K562 (cell line): Measurements from ENCODE around the gene PIAS3. TPM values are rescaled to one million over a fixed set of nuclear protein-coding genes. Genes with fewer than 3 reads are reported as not detected.
A peak's percentile ranks its signal among the peaks of the same experiment; 100 is the strongest.

Experiments used
- ATAC-seq: fragments of 200-7000 bp; cut with Tn5 transposase; 3 replicates; pipeline ENCODE4 v1.9.1; 2020; ENCODE audit warnings: moderate library complexity
- BruUV-seq: library from RNA; stranded (reverse); fragments of 400-500 nt; replicated peaks from 2 replicates; lab custom pipeline; 2021; lab: Mats Ljungman, UMichigan
- CTCF ChIA-PET: fragments of 300-600 bp; formaldehyde crosslinking; extraction: SDS; loops from one replicate; lab custom pipeline; 2021; ENCODE audit warnings: low intra/inter-chr PET ratio; lab: Yijun Ruan, JAX
- POLR2A ChIA-PET: fragments of 300-600, 350-650 bp; sonication (Branson Sonifier 250); formaldehyde crosslinking; extraction: SDS; loops from one replicate; lab custom pipeline; 2021; ENCODE audit warnings: antibody characterized with exemption, inconsistent platforms; lab: Yijun Ruan, JAX
- DNase-seq, 4 experiments: peaks; one replicate each; pipeline versions ENCODE4 v3.0.0 to v3.0.0-alpha.2; 2011 to 2018; ENCODE audit warnings: low spot score in 3 of 4, mixed read lengths in 3 of 4; ENCODE audit errors: extremely low read depth in 1 of 4
- FAIRE-seq: peaks from 2 replicates; lab custom pipeline; 2011; peaks lifted over from hg19 to GRCh38; lab: Jason Lieb, UNC
- H2AFZ ChIP-seq: 2 replicates; pipeline ENCODE4 v1.6.0; 2011; ENCODE audit warnings: low read depth, low read length, control low read depth, inconsistent platforms
- H3K27ac ChIP-seq: fragments of 200-600 bp; 3 replicates; pipeline ENCODE4 v1.8.0; 2011; ENCODE audit warnings: low read depth, mild to moderate bottlenecking, control low read depth, inconsistent platforms, low read length, moderate library complexity, mixed read lengths; ENCODE audit errors: extremely low read depth
- H3K27me3 ChIP-seq, 2 experiments: fragments of 300-600 bp in 1 of 2; 2 replicates in 1 of 2; 3 replicates in 1 of 2; pipeline versions ENCODE4 v1.6.0 to v1.8.0; 2011; ENCODE audit warnings: inconsistent platforms in 2 of 2, low read length in 2 of 2, mild to moderate bottlenecking in 1 of 2, mixed read lengths in 1 of 2, moderate library complexity in 1 of 2; ENCODE audit not compliant: control insufficient read depth in 2 of 2, insufficient read depth in 2 of 2
- H3K36me3 ChIP-seq: fragments of 300-600 bp; 3 replicates; pipeline ENCODE4 v1.8.0; 2011; ENCODE audit warnings: mild to moderate bottlenecking, low read length, inconsistent platforms; ENCODE audit not compliant: control insufficient read depth, insufficient read depth
- H3K4me1 ChIP-seq, 2 experiments: fragments of 200-600 bp in 1 of 2; replicated peaks in 1 of 2; 2 replicates in 1 of 2; 3 replicates in 1 of 2; pipeline versions ENCODE4 v1.5.1 to v1.8.0; 2011; ENCODE audit warnings: inconsistent platforms in 2 of 2, low read length in 2 of 2, mild to moderate bottlenecking in 1 of 2, mixed read lengths in 1 of 2, moderate library complexity in 1 of 2; ENCODE audit not compliant: control insufficient read depth in 2 of 2, insufficient read depth in 2 of 2
- H3K4me2 ChIP-seq: 2 replicates; pipeline ENCODE4 v1.6.1; 2011; ENCODE audit warnings: low read length, control low read depth, inconsistent platforms, mixed read lengths; ENCODE audit not compliant: insufficient read depth
- H3K4me3 ChIP-seq: fragments of 200-600 bp; sonication (generic), shearing (Covaris generic); 2 replicates; pipeline ENCODE4 v1.5.1; 2016; ENCODE audit warnings: control low read depth, inconsistent platforms
- H3K79me2 ChIP-seq: fragments of 200-600 bp; 3 replicates; pipeline ENCODE4 v1.8.0; 2011; ENCODE audit warnings: low read length, inconsistent platforms; ENCODE audit not compliant: control insufficient read depth, insufficient read depth
- H3K9ac ChIP-seq, 2 experiments: 2 replicates each; pipeline versions ENCODE4 v1.6.0 to v1.6.1; 2011; ENCODE audit warnings: low read depth in 2 of 2, low read length in 2 of 2, control low read depth in 1 of 2, inconsistent platforms in 1 of 2, mild to moderate bottlenecking in 1 of 2, mixed read lengths in 1 of 2; ENCODE audit not compliant: insufficient read depth in 1 of 2
- H3K9me1 ChIP-seq: one replicate; pipeline ENCODE4 v1.6.0; 2011; ENCODE audit warnings: inconsistent platforms, mild to moderate bottlenecking, low read length, moderate library complexity; ENCODE audit not compliant: control insufficient read depth, insufficient read depth
- H3K9me3 ChIP-seq: replicated peaks from 2 replicates; pipeline ENCODE4 v1.5.1; 2011; ENCODE audit warnings: low read depth, low read length, inconsistent platforms; ENCODE audit not compliant: control insufficient read depth, insufficient read depth
- H4K20me1 ChIP-seq: replicated peaks from 2 replicates; pipeline ENCODE4 v1.6.1; 2011; ENCODE audit warnings: low read length, inconsistent platforms, mixed read lengths; ENCODE audit not compliant: control insufficient read depth, insufficient read depth
- AFF4 ChIP-seq: sonication (generic); formaldehyde crosslinking; IDR thresholded peaks from 2 replicates; pipeline ENCODE4 v1.8.0; 2023; ENCODE audit warnings: mild to moderate bottlenecking, missing genetic modification reagents
- CBX1 ChIP-seq: sonication (generic); IDR thresholded peaks from 2 replicates; pipeline ENCODE4 v1.6.1; 2016; ENCODE audit warnings: antibody characterized with exemption, low read depth, mild to moderate bottlenecking
- CBX3 ChIP-seq, 2 experiments: IDR thresholded peaks; 1 replicate in 1 of 2; 2 replicates in 1 of 2; pipeline ENCODE4 v1.6.1; 2012; ENCODE audit warnings: inconsistent platforms in 2 of 2, low read length in 2 of 2, borderline replicate concordance in 1 of 2, control low read depth in 1 of 2
- CBX5 ChIP-seq: IDR thresholded peaks from 2 replicates; pipeline ENCODE4 v1.6.1; 2014; ENCODE audit warnings: low read depth, borderline replicate concordance
- RBM34 ChIP-seq: fragments of 200-400 bp; formaldehyde crosslinking; IDR thresholded peaks from 2 replicates; pipeline ENCODE4 v1.6.1; 2018; ENCODE audit warnings: low read length, borderline replicate concordance; ENCODE audit not compliant: insufficient read depth
- TFAM ChIP-seq: fragments of 250-450 bp; sonication (Bioruptor Pico); conservative IDR thresholded peaks from 2 replicates; pipeline ENCODE4 v1.5.0; 2021; ENCODE audit warnings: mild to moderate bottlenecking, moderate library complexity
- TRIM24 ChIP-seq, 2 experiments: fragments of 450-650 bp; IDR thresholded peaks; 2 replicates each; pipeline ENCODE4 v1.6.1; 2016
- TRIM28 ChIP-seq: fragments of 450-650 bp; IDR thresholded peaks from 2 replicates; pipeline ENCODE4 v1.6.1; 2017
- ZFP30 ChIP-seq: fragments of 250-450 bp; sonication (Bioruptor Pico); IDR thresholded peaks from 2 replicates; pipeline ENCODE4 v1.8.0; 2022; ENCODE audit warnings: moderate library complexity, mild to moderate bottlenecking, inconsistent platforms, borderline replicate concordance
- ZNF512 ChIP-seq: IDR thresholded peaks from 2 replicates; pipeline ENCODE4 v1.6.1; 2016; ENCODE audit warnings: missing genetic modification characterization, missing compliant biosample characterization
- whole genome bisulfite sequencing: fragments of 100-300 bp; shearing (Covaris generic); methylation state at CpG from one replicate; pipeline ENCODE4 v1.1.6; 2016; ENCODE audit warnings: low coverage, mixed read lengths; ENCODE audit not compliant: insufficient coverage; ENCODE audit errors: missing lambda C conversion rate; 5-methylcytosine and 5-hydroxymethylcytosine counted together
- in situ Hi-C: fragments of 300-500 bp; cut with MboI; formaldehyde crosslinking; loops from 4 replicates; pipeline ENCODE4 v1.15.0; 2018; ENCODE audit warnings: inconsistent platforms, mixed read lengths
- intact Hi-C: fragments of 100-400 bp; cut with micrococcal nuclease; formaldehyde crosslinking; loops from 2 replicates; pipeline ENCODE4 v1.14.2; 2022
- polyA plus RNA-seq, 8 experiments: library from polyadenylated mRNA; depleted of rRNA in 4 of 8; stranded (reverse) in 5 of 8; unstranded in 3 of 8; fragments of >200 nt; fragmentation: Nextera tagmentation in 2 of 8; fragmentation: Illumina TruSeq in 1 of 8; extraction: Ambion mirVana in 2 of 8; extraction: Trizol in 1 of 8; gene quantifications; 2 replicates each; pipeline versions ENCODE4 v1.2.1 to v1.2.3, GENCODE V29; 2011 to 2014; ENCODE audit warnings: inconsistent platforms in 1 of 8, missing spikeins in 1 of 8
- total RNA-seq, 7 experiments: library from RNA; depleted of rRNA in 6 of 7; stranded (reverse); fragments of >200 nt in 6 of 7; fragmentation: Illumina TruSeq in 2 of 7; extraction: Trizol in 2 of 7; gene quantifications; 2 replicates each; pipeline versions ENCODE4 v1.2.1 to v1.2.3, GENCODE V29; 2011 to 2021; ENCODE audit warnings: low replicate concordance in 1 of 7
- TF ChIP-seq, protein P1 (sequence below), 3 experiments: fragments of 200-800 bp in 1 of 3; sonication (Bioruptor generic) in 1 of 3; sonication (generic) in 1 of 3; formaldehyde crosslinking in 1 of 3; IDR thresholded peaks; 2 replicates each; pipeline versions ENCODE4 v1.6.1 to v1.8.0; 2016 to 2022; ENCODE audit warnings: mild to moderate bottlenecking in 2 of 3, missing compliant biosample characterization in 2 of 3, missing genetic modification characterization in 2 of 3, missing genetic modification reagents in 1 of 3

The PIAS3 gene
- total and polyA plus RNA-seq, 9 of the 15 experiments (the other 6 are each of a cell fraction or from before 2014, with no cell fraction given): 1.1 to 25.6 (median 7.9) TPM

- Histone ChIP-seq H3K27ac (peak overlapping the region; percentile 45; the same call in 2 of the 3 replicates), H3K79me2 (peaks cover 13% of the 10 kb centered on the region), H3K4me1 (peaks cover 10 to 18% of the 10 kb centered on the region in 2 experiments; a peak in 4 of 5 replicates), H4K20me1 (no peaks in the 10 kb centered on the region), H3K4me3 (peak overlapping the region; percentile 82), H2AFZ (peak overlapping the region; percentile 92), H3K9ac (peak overlapping the region; percentile 47 to 90; a peak in 3 of 4 replicates), H3K9me1 (no peaks in the 10 kb centered on the region), H3K4me2 (peak overlapping the region; percentile 95), H3K36me3 (peaks cover 32% of the 10 kb centered on the region; the same call in 2 of the 3 replicates), H3K9me3 (peaks cover 6% of the 10 kb centered on the region; the same call in 1 of the 2 replicates), H3K27me3 (no peaks in the 10 kb centered on the region)
- ChIA-PET CTCF (no interaction called here), POLR2A (interaction anchor here (0.7 to 3.4 kb wide), 21 partner anchors 8 to 194 kb away, joined by 3 to 35 read pairs (median 6); partner anchors contain the start of genes NUDT17, PEX11B and RBM8A)
- in situ Hi-C loops: no loop called here
- no peak for FAIRE-seq
- intact Hi-C loops: loop anchor here (2.0 kb wide), 1 partner anchor 14 kb away; the partner anchor contains the start of gene NUDT17
- peak; percentile 64 to 82 (median 69) for DNase-seq
- no TSS peak for BruUV-seq
- 0% methylated on average over 17 of the region's 35 CpGs for WGBS
- ATAC-seq: peak; percentile 47
- TF ChIP-seq TRIM24 (IDR thresholded peaks at IDR 0.05) (0 out of 4 replicates have a peak, but pooled peaks have one; percentile 12 to 21), TFAM (CRISPR knock-in tag) (no peak), ZFP30 (no peak), ZNF512 (tag) (peak; percentile 51; the same call in 1 of the 2 replicates), CBX3 (IDR thresholded peaks at IDR 0.05; ENCODE audit: borderline replicate concordance in 1 of 2, low read length in 2 of 2) (peak in 1 of 2 experiments; percentile 92; a peak in 2 of 3 replicates), CBX5 (peak; percentile 59; the same call in 1 of the 2 replicates), AFF4 (CRISPR knock-in tag) (0 out of 2 replicates have a peak, but pooled peaks have one; percentile 75), CBX1 (0 out of 2 replicates have a peak, but pooled peaks have one; percentile 14), RBM34 (no peak), TRIM28 (peak; percentile 78)
- TF ChIP-seq, protein P1, sequence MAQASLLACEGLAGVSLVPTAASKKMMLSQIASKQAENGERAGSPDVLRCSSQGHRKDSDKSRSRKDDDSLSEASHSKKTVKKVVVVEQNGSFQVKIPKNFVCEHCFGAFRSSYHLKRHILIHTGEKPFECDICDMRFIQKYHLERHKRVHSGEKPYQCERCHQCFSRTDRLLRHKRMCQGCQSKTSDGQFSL (CRISPR knock-in tag; IDR thresholded peaks at IDR 0.05): peak; percentile 75; the same call in 1 of the 2 replicates
- TF ChIP-seq, protein P1 (tag; IDR thresholded peaks at IDR 0.05): no peak
These were observed 512 bp downstream of the PIAS3 start for GRCh38 chr1:145858238-145858900.
